Activated T-helper 2 cell treated with anti-CD3 and anti-CD28 coated beads, Interferon-gamma antibody, Interleukin-2, Interleukin-4, amounts not matched to agents 10 μg/mL and 5 μg/mL and 100 μg/mL, durations not matched to agents 14 hours and 24 hours and 36 hours (primary cell): ENCODE results near the gene COL8A1. TPM values are rescaled to one million over a fixed set of nuclear protein-coding genes. Genes with fewer than 3 reads are reported as not detected.
A peak's percentile ranks its signal among the peaks of the same experiment; 100 is the strongest.
"Not testable (repeated sequence)": the region's sequence is repeated elsewhere in the genome, so short reads cannot be mapped to it uniquely, and the experiment has no call there.

Experiments used
- DNase-seq: peaks from one replicate; pipeline ENCODE4 v3.0.0; 2021; ENCODE audit warnings: low spot score
- H3K27ac Mint-ChIP-seq: one replicate; pipeline ENCODE4 v1.8.0; 2021; ENCODE audit warnings: mixed read lengths
- H3K27me3 Mint-ChIP-seq: one replicate; pipeline ENCODE4 v1.8.0; 2021; ENCODE audit warnings: low read depth, mixed read lengths
- H3K36me3 Mint-ChIP-seq: one replicate; pipeline ENCODE4 v1.8.0; 2021; ENCODE audit warnings: low read depth, mixed read lengths
- H3K4me1 Mint-ChIP-seq: one replicate; pipeline ENCODE4 v1.8.0; 2021; ENCODE audit warnings: low read depth, mixed read lengths
- H3K4me3 Mint-ChIP-seq: one replicate; pipeline ENCODE4 v1.8.0; 2021; ENCODE audit warnings: low read depth, mild to moderate bottlenecking, moderate library complexity, mixed read lengths
- H3K9me3 Mint-ChIP-seq: one replicate; pipeline ENCODE4 v1.8.0; 2021; ENCODE audit warnings: mixed read lengths
- intact Hi-C: fragments of 100-400 bp; cut with micrococcal nuclease; formaldehyde crosslinking; loops from one replicate; pipeline ENCODE4 v1.15.1; 2023
- total RNA-seq: library from RNA; stranded (reverse); gene quantifications from 2 replicates; pipeline ENCODE4 v1.2.3, GENCODE V29; 2022

Gene COL8A1
- total RNA-seq = not detected in 2 replicates

DNA sequence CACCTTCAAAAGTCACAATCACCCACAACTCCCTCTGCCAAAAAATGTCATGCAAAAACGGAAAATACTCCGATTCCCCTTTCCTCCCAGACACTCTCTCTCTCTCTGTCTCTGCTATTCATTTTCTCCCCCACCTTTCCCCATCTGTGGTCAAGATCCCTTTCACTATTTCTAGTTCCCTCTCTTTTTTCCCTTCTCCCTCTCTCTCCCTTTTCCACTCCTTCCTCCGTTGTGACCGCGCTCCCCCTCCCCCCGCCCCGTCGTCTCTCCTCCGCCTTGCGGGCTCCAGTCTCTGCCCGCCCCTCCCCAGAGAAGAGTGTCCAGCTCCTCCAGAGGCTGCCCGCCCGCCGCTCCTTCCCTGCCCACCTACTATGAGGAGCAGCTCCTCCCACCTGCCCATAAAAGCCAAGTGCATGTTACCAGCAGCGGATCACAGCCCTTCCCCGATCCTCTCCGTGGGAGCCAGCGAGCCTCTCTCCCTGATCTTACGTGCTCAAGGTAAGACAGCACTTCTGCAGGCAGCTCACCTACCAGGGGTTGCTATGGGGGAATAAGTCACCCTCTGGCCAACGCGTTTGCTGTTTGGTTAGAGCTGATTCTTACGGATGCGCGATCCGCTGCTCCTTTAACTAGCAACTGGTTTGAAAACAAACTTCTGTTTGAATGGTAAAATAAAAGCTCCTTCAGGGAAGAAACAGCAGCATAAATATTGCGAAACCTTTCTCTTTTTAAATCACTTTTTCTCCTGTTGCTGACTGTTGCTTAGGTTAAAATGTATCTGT, at the start of gene COL8A1:
TSS of gene COL8A1 (plus strand) at position 428 of the 782 bp plus-strand sequence. CDS start 152,089 bp downstream, outside the sequence.
- Mint-ChIP-seq H3K4me1 (peaks cover 14% of the 10 kb centered on the region), H3K4me3 (peak within 1 kb of the TSS; percentile 69), H3K36me3 (no peaks in the 10 kb centered on the region), H3K27ac (peak within 1 kb of the TSS; percentile 46), H3K9me3 (no peaks in the 10 kb centered on the region), H3K27me3 (peaks cover 73% of the 10 kb centered on the region)
- DNase-seq = no peak
- intact Hi-C loops = no loop called here

DNA sequence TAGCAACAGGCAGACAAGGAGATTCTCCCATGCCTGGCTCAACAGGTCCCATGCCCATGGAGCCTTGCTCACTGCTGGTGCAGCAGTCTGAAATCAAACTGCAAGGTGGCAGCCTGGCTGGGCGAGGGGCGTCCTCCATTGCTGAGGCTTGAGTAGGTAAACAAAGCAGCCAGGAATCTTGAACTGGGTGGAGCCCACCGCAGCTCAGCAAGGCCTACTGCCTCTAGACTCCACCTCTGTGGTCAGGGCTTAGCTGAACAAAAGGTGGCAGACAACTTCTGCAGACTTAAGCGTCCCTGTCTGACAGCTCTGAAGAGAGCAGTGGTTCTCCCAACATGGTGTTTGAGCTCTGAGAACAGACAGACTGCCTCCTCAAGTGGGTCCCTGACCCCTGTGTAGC, 49.2 kb upstream of the COL8A1 start:
- H3K9me3 Mint-ChIP-seq, H3K27me3 Mint-ChIP-seq, H3K36me3 Mint-ChIP-seq, H3K4me3 Mint-ChIP-seq, DNase-seq, H3K27ac Mint-ChIP-seq, H3K4me1 Mint-ChIP-seq, intact Hi-C loops: not testable (repeated sequence)

DNA sequence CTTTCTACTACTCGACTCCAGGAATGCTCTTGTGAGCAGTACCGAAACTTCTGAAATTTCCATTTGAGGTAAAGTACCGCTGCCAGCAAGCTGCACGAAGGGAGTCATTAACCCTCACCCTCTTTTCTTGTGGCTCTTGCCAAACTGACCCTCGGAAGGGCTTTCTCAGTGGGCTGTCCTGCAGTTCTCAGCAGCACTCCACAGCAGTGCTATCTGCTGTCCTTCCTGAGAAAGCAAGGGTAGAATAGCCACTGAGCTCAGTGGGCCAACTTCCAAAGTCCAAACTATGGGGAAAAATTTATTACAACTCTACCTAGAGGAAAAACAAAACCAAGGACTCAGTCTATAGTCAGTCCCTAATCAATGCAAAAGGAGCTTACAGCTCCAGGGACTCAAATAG, 38.5 kb upstream of the COL8A1 start:
- no peak overlapping the region for H3K27ac Mint-ChIP-seq
- intact Hi-C loops = no loop called here
- H3K36me3 Mint-ChIP-seq = no peaks in the 10 kb centered on the region
- no peak for DNase-seq
- H3K27me3 Mint-ChIP-seq = no peaks in the 10 kb centered on the region
- no peak overlapping the region for H3K4me3 Mint-ChIP-seq
- no peaks in the 10 kb centered on the region for H3K4me1 Mint-ChIP-seq
- H3K9me3 Mint-ChIP-seq = no peaks in the 10 kb centered on the region

DNA sequence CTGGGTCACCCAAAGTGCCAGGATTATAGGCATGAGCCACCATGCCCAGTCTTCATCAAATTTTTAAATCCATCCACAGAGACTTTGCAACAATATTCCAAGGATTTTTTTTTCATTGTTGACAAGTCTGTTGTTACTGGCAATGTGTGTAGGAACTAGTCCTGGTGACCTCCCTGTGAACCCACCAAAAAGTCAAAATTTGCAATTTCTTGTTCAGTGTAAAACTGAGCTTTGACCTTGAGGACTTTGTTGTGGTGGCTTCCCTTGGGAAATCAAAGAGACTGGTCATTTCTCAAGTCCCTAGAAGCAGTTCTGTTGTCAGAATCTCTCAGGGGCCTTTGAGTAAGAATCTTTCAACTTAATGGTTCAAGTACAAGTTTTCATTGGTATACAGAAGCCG, 36.9 kb upstream of the COL8A1 start:
- intact Hi-C loops = no loop called here
- H3K27me3 Mint-ChIP-seq = no peaks in the 10 kb centered on the region
- no peaks in the 10 kb centered on the region for H3K4me1 Mint-ChIP-seq
- no peak for DNase-seq
- H3K9me3 Mint-ChIP-seq = no peaks in the 10 kb centered on the region
- H3K27ac Mint-ChIP-seq = no peak overlapping the region
- no peak overlapping the region for H3K4me3 Mint-ChIP-seq
- no peaks in the 10 kb centered on the region for H3K36me3 Mint-ChIP-seq

DNA sequence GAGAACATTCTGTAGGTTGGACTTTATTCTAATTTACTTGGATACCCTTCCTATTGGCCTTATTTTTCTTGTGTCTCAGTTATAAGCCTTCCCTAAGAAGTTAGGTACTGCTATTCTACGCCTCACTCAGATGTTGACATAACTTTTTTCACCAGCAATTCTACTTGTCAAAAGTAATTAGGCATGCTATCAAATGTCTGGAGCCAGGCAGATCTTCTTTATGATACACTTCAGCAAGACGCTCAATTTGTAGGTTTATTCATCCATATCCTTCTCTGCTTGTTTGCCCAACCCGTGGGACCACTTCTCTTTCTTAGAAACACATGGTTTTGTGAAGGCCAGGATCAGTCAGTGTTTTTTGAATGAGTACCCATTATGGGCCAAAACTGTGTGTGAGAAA, 36.2 kb upstream of the COL8A1 start:
- H3K4me3 Mint-ChIP-seq = no peak overlapping the region
- intact Hi-C loops = no loop called here
- H3K27me3 Mint-ChIP-seq = no peaks in the 10 kb centered on the region
- no peak for DNase-seq
- no peaks in the 10 kb centered on the region for H3K36me3 Mint-ChIP-seq
- H3K4me1 Mint-ChIP-seq = no peaks in the 10 kb centered on the region
- no peak overlapping the region for H3K27ac Mint-ChIP-seq
- H3K9me3 Mint-ChIP-seq = no peaks in the 10 kb centered on the region

DNA sequence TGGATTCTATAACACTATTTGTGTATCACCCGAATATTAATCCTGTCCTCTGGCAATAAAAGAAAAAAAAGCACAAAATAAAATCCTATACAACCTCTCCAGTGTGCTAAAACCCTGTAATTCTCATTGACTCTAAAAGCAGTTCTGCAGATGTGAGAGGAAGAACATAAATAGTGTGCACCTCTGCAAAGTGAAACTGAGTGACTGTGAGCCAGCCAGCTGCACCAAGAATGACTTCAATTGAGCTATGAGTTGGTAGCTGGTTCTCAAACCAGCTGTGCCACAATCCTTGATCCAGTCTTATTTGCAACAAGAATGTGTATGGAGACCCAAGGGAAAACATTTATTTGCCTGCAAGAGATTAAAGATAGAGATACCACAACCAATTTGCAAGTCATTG, 31.2 kb upstream of the COL8A1 start:
- Mint-ChIP-seq H3K27me3 (no peaks in the 10 kb centered on the region), H3K4me3 (no peak overlapping the region), H3K4me1 (no peaks in the 10 kb centered on the region), H3K27ac (no peak overlapping the region), H3K36me3 (no peaks in the 10 kb centered on the region), H3K9me3 (no peaks in the 10 kb centered on the region)
- DNase-seq = no peak
- intact Hi-C loops = no loop called here

DNA sequence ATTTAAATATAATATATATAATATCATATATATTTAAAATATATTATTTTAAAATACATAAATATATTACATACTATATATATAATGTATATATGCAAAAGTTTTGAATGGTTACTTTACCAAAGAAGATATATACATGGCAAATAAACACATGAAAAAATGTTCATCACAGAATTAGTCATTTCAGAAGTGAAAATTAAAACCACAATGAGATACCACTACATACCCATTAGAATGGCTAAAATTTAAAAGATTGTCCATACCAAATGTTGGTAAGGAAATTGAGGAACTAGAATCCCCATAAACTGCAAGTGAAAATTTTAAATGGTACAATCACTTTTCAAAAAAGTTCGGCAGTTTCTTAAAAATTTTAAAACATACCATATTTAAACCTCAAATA, 23.6 kb upstream of the COL8A1 start:
- Mint-ChIP-seq H3K27me3 (peaks cover 2% of the 10 kb centered on the region), H3K27ac (no peak overlapping the region), H3K9me3 (no peaks in the 10 kb centered on the region), H3K4me1 (no peaks in the 10 kb centered on the region), H3K4me3 (no peak overlapping the region), H3K36me3 (no peaks in the 10 kb centered on the region)
- DNase-seq = no peak
- intact Hi-C loops = no loop called here

DNA sequence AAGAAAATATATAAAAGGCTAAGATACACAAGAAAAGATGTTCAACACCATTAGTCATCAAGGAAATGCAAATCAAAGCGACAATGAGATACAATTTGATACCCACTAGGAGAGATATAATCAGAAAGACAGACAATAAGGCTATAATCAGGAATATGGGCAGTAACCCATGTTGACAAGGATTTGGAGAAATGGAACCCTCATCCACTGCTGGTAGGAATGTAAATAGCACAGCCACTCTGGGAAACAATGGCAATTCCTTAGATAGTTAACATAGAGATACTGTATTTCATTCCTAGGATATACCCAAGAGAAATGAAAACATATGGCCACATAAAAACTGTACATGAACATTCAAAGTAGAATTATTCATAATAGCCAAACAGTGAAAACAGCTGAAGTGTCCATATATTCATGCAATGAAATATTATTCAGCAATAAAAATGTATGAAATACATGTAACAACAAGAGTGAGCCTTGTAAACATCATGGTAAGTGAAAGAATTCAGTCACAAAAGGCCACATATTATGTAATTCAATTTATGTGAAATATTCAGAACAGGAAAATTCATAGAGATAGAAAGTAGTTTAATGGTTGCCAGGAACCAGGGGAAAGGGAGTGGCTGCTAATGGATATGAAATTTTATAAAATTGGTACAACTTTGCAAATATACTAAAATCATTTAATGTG, 18.2 kb upstream of the COL8A1 start:
- peaks cover 4% of the 10 kb centered on the region for H3K4me1 Mint-ChIP-seq
- H3K9me3 Mint-ChIP-seq = no peaks in the 10 kb centered on the region
- no peak for DNase-seq
- peaks cover 2% of the 10 kb centered on the region for H3K27me3 Mint-ChIP-seq
- H3K27ac Mint-ChIP-seq = no peak overlapping the region
- H3K4me3 Mint-ChIP-seq = no peak overlapping the region
- no peaks in the 10 kb centered on the region for H3K36me3 Mint-ChIP-seq
- intact Hi-C loops = loop anchor here (10.0 kb wide), 1 partner anchor 835 kb away; no protein-coding TSS in a partner anchor

DNA sequence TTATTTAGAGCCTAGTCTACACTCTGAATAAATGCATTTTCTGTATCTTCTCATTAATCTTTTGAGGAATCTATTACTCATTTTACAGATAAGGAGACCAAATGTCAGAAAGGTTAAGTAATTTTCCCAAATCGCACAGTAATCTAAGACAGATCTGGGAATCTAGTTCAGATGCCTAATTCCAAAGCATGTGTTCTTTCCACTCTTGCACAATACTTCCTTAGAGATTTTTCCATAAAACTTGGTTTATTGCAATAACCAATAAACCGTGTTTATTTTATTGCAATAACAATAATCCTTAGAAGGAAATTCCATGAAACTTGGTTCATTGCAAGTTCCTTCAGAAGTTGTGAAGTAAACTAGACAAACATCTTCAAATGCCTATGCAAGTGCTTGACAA, 17.4 kb upstream of the COL8A1 start:
- no peak overlapping the region for H3K27ac Mint-ChIP-seq
- H3K4me1 Mint-ChIP-seq = peaks cover 10% of the 10 kb centered on the region
- H3K4me3 Mint-ChIP-seq = no peak overlapping the region
- no peaks in the 10 kb centered on the region for H3K36me3 Mint-ChIP-seq
- H3K27me3 Mint-ChIP-seq = peaks cover 2% of the 10 kb centered on the region
- no peaks in the 10 kb centered on the region for H3K9me3 Mint-ChIP-seq
- intact Hi-C loops = loop anchor here (10.0 kb wide), 1 partner anchor 836 kb away; no protein-coding TSS in a partner anchor
- DNase-seq = no peak

DNA sequence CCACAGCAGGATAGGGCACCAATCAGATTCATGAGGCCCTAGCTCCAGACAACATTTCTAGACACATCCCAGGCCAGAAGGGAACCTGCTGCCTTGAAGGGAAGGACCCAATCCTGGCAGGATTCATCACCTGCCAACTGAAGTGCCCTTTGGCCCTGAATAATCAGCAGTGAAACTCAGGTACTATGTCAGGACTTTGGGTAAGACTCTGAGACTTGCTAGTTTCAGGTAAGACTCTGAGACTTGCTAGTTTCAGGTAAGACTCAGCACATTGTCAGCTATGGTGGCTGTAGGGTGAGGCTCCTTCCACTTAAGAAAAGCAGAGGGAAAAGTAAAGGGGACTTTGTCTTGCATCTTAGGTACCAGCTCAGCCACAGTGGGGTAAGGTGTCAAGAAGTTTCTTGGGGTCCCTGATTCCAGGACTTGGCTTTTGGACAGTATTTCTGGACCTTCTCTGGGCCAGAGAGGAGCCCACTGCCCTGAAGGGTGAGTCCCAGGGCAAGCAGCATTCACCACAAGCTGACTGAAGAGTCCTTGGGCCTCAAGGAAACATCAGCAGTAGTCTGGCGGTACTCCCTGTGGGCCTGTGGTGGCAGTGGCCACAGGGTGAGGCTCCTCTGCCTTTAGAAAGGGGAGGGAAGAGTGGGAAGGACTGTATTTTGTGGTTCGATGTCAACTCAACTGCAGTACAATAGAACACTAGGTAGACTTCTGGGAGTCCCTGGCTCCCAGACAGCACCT, 13.7 kb upstream of the COL8A1 start:
- Mint-ChIP-seq H3K9me3 (no peaks in the 10 kb centered on the region), H3K27me3 (peaks cover 2% of the 10 kb centered on the region), H3K4me3 (no peak overlapping the region), H3K36me3 (no peaks in the 10 kb centered on the region), H3K27ac (no peak overlapping the region), H3K4me1 (peaks cover 24% of the 10 kb centered on the region)
- DNase-seq = no peak
- intact Hi-C loops = loop anchor here (10.0 kb wide), 1 partner anchor 840 kb away; no protein-coding TSS in a partner anchor

DNA sequence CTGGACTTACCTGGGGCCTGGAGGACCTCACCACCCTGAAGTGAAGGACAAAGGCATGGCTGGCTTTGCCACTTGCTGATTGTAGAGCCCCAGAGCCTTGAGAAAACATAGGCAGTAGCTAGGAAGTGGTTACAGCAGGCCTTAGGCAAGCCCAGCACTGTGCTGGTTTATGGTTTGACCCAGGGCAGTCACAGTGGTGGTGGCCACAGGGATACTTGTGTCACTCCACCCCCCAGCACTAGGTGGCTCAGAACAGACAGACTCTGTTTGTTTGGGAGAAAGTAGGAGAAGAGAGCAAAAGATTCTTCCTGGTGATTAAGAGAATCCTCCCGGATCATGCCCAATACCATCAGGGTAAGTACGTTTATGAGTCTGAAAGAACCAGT, 13.2 kb upstream of the COL8A1 start:
- H3K36me3 Mint-ChIP-seq = no peaks in the 10 kb centered on the region
- intact Hi-C loops = loop anchor here (10.0 kb wide), 1 partner anchor 840 kb away; no protein-coding TSS in a partner anchor

DNA sequence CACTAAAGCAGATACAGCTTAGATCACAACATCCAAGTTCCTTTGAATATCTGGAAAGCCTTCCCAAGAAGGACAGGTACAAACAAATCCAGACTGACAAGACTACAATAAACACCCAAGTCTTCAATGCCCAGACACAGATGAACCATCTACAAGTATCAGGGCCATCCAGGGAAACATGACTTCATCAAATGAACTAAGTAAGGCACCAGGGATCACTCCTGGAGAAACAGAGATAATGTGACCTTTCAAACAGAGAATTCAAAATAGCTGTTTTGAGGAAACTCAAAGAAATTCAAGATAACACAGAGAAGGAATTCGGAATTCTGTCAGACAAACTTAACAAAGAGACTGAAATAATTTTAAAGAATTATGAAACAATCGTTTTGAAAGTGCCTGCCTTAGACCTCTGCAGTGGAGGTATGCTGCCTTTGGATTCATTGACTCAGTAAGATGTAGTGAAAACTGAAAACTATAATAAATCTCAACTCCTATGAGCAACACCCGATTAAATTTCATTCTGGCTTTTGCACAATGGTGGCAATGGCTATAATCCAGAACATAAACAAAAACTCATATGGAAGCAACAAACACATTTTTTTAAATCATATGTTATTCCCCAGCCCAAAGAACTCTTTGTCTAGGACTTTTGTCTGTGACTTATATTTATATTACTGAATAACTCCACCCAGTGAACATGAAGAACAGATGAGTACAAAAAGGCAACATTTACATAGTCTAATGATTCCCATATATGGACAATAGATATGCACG, 12.6 kb upstream of the COL8A1 start:
- Mint-ChIP-seq H3K27me3 (peaks cover 4% of the 10 kb centered on the region), H3K9me3 (no peaks in the 10 kb centered on the region), H3K27ac (peak overlapping the region; percentile 19), H3K4me3 (no peak overlapping the region), H3K36me3 (no peaks in the 10 kb centered on the region), H3K4me1 (peaks cover 24% of the 10 kb centered on the region)
- DNase-seq = no peak
- intact Hi-C loops = loop anchor here (1.0 to 10.0 kb wide), 2 partner anchors 11 to 841 kb away; no protein-coding TSS in a partner anchor

More for the DNA sequence above, 13.2 kb upstream of the COL8A1 start:
- Mint-ChIP-seq H3K27ac (no peak overlapping the region), H3K27me3 (peaks cover 4% of the 10 kb centered on the region), H3K4me1 (peaks cover 24% of the 10 kb centered on the region), H3K9me3 (no peaks in the 10 kb centered on the region), H3K4me3 (no peak overlapping the region)
- DNase-seq = no peak
